ENCODE data around the gene FBLN1. TPM values are rescaled to one million over a fixed set of nuclear protein-coding genes. Genes with fewer than 3 reads are reported as not detected.

The FBLN1 gene
- total RNA-seq, 4 donors from 2014 or later: 33.7 to 546 (median 86.3) TPM

DNA sequence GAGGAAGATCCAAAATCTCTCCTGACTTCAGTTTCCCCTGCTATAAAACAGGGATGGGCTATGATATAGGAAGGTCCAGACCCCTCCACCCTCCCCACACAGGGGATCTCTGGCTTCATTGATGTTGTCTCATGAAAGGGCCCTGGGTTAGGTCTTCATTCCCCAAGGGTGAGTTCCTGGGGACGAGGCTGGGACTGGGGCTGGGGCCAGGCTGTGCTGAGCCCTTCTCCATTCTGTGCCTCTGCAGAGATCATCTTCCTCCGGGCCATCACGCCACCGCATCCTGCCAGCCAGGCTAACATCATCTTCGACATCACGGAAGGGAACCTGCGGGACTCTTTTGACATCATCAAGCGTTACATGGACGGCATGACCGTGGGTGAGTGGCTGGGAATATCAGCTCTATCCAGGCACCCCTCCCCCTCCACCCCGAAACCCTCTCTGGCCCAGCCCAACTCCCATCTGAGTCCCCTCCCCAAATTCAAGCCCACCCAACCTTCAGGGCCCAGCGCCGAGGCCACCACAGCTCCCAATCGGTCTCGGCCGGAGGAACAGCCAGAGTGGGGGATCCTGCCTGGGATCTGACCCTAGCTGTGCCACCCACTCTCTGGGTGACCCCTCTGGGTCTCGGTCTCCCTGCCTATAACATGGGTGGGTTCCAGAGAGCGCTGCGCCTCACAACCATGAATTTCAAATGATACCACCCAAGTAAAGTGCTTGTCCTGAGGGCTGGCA is 74.2 kb downstream of the FBLN1 start:
- H3K27me3 ChIP-seq: peaks cover 0 to 19% (median 0%) of the 10 kb centered on the region in 4 donors
- H3K27ac ChIP-seq: no peak overlapping the region
- intact Hi-C loops (cut with DNase I): loop anchor here (5.0 kb wide), 1 partner anchor 65 kb away; no protein-coding TSS in a partner anchor
- H3K4me3 ChIP-seq: no peak overlapping the region
- no peaks in the 10 kb centered on the region for H3K9me3 ChIP-seq
- peaks cover 0 to 49% (median 0%) of the 10 kb centered on the region in 3 donors for H3K36me3 ChIP-seq
- DNase-seq: no peak
- WGBS, 2 donors: 78 to 93% methylated on average over 3 to 13 of the region's 19 CpGs
- H3K4me1 ChIP-seq: peaks cover 3 to 55% (median 7%) of the 10 kb centered on the region in 3 donors
- TF ChIP-seq, protein P1, sequence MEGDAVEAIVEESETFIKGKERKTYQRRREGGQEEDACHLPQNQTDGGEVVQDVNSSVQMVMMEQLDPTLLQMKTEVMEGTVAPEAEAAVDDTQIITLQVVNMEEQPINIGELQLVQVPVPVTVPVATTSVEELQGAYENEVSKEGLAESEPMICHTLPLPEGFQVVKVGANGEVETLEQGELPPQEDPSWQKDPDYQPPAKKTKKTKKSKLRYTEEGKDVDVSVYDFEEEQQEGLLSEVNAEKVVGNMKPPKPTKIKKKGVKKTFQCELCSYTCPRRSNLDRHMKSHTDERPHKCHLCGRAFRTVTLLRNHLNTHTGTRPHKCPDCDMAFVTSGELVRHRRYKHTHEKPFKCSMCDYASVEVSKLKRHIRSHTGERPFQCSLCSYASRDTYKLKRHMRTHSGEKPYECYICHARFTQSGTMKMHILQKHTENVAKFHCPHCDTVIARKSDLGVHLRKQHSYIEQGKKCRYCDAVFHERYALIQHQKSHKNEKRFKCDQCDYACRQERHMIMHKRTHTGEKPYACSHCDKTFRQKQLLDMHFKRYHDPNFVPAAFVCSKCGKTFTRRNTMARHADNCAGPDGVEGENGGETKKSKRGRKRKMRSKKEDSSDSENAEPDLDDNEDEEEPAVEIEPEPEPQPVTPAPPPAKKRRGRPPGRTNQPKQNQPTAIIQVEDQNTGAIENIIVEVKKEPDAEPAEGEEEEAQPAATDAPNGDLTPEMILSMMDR (IDR thresholded peaks at IDR 0.05): no peak
- TF ChIP-seq POLR2A (IDR thresholded peaks at IDR 0.05): no peak

DNA sequence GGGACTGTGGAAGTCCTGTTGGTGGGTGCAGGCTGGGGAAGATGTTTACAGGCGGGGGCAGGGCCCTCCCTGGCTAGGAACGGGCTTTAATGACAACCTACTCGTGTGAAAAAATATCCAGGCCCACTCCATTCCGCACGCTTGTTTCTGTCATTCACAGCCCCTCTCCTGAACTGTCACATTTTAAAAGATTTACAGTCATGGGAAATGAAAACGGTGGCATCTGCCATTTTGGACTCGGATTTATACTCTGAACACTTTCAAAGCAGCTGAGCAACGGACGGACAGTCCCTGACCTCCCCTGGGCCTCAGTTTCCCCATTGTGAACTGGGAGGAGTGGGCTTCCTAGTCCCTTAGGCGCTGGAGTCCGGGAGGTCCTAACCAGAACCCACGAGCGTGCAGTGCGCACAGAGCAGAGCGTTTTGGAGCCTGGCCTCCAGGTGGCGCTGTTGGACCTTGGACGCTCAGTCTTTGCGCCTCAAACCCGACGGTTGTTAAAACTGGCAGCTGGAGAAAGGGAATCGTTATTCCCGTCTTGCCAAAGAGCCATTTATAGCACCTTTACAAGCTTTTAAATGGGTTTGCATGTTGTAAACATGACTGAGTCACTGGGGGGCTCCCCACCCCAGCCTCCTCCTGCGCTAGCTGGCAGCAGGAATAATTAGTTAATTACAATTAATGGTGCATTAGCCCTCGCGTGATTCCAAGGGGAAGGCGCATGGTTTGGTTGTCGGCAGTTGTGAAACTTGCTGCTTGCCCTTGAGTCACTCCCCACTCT is 75.3 kb downstream of the FBLN1 start:
- Histone ChIP-seq H3K36me3 (peaks cover 0 to 51% (median 0%) of the 10 kb centered on the region in 3 donors), H3K9me3 (no peaks in the 10 kb centered on the region), H3K27me3 (peaks cover 0 to 19% (median 0%) of the 10 kb centered on the region in 4 donors), H3K4me3 (no peak overlapping the region), H3K4me1 (peaks cover 0 to 50% (median 3%) of the 10 kb centered on the region in 3 donors), H3K27ac (peak overlapping the region in 2 of 4 donors; percentile 21 to 31)
- no peak for DNase-seq
- 10 to 27% methylated on average over 20 of the region's 27 CpGs for WGBS, 2 donors
- TF ChIP-seq, protein P1 (IDR thresholded peaks at IDR 0.05): peak; percentile 90 to 97 (median 94)
- no peak for TF ChIP-seq POLR2A (IDR thresholded peaks at IDR 0.05)
- intact Hi-C loops (cut with DNase I): loop anchor here (5.0 kb wide), 1 partner anchor 64 kb away; no protein-coding TSS in a partner anchor

DNA sequence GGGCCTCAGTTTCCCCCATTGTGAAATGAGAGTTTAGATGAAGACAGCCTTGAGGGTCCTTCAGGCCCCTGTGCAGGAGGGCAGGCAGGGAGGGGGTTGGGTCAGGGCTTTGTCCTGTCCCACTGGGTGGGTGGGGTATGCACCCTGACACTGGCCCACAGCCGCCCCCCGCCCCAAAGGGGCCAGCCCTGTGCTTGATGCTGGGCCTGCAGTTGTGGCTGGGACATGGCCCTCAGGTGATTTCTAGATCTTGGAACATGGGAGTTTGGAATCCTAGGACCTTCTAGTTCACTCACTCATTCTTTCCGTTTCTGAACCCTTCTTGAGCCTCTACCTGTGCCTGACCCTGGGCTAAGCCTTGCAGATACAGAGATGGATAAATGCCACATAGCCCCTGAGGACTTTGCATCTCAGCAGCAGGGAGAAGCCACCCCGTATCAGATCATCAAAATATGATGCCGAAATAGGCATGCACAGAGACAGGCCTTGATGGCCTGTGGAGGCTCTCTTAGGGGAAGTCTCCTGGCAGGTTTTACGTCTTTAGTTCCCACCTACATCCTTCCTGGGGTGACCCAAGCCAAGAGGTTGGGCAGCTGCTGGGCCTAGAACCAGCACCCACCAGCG is 76.0 kb downstream of the FBLN1 start:
- peaks cover 0 to 52% (median 4%) of the 10 kb centered on the region in 3 donors for H3K4me1 ChIP-seq
- H3K36me3 ChIP-seq: peaks cover 0 to 51% (median 0%) of the 10 kb centered on the region in 3 donors
- H3K9me3 ChIP-seq: no peaks in the 10 kb centered on the region
- TF ChIP-seq, protein P1 (IDR thresholded peaks at IDR 0.05): no peak
- no peak for TF ChIP-seq POLR2A (IDR thresholded peaks at IDR 0.05)
- H3K4me3 ChIP-seq: no peak overlapping the region
- no peak for DNase-seq
- 67 to 84% methylated on average over 1 to 5 of the region's 7 CpGs for WGBS, 2 donors
- peaks cover 0 to 19% (median 0%) of the 10 kb centered on the region in 4 donors for H3K27me3 ChIP-seq
- intact Hi-C loops (cut with DNase I): loop anchor here (5.0 kb wide), 1 partner anchor 64 kb away; no protein-coding TSS in a partner anchor
- H3K27ac ChIP-seq: peak overlapping the region in 2 of 4 donors; percentile 21 to 31

DNA sequence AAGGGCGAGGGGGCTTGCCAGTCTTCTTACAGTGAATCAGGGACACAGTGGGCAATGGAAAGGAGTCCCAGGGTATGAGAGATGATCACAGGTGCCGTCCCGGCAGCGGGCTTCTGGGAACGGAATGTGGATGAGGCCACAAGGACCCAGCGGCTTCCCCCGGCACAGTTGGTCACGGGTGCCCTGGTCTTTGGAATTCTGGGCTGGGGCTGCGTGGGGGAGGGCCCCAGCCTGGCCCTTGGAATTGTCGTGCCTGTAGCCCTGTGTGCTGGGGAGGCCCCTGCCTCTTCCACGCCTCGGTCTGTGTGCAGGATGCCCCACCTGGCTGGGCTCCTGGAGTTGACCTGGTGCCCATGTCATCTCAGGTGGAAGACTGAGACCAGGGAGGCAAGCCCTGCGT is 76.6 kb downstream of the FBLN1 start:
- H3K9me3 ChIP-seq: no peaks in the 10 kb centered on the region
- H3K4me3 ChIP-seq: no peak overlapping the region
- TF ChIP-seq, protein P1 (IDR thresholded peaks at IDR 0.05): no peak
- TF ChIP-seq POLR2A (IDR thresholded peaks at IDR 0.05): no peak
- H3K36me3 ChIP-seq: peaks cover 0 to 49% (median 0%) of the 10 kb centered on the region in 3 donors
- H3K4me1 ChIP-seq: peaks cover 0 to 53% (median 6%) of the 10 kb centered on the region in 3 donors
- peaks cover 0 to 19% (median 0%) of the 10 kb centered on the region in 4 donors for H3K27me3 ChIP-seq
- intact Hi-C loops (cut with DNase I): loop anchor here (5.0 kb wide), 1 partner anchor 63 kb away; no protein-coding TSS in a partner anchor
- no peak for DNase-seq
- no peak overlapping the region for H3K27ac ChIP-seq
- 80 to 95% methylated on average over 4 to 5 of the region's 13 CpGs for WGBS, 2 donors
